ENCODE results near the gene CEP152.

- no peak for TF ChIP-seq ELK1 (IDR thresholded peaks at IDR 0.05; ENCODE audit: low read depth, low read length)
- no peak for TF ChIP-seq YY1 (IDR thresholded peaks at IDR 0.05; ENCODE audit: low read depth, low read length)
- no peak for TF ChIP-seq RAD21 (IDR thresholded peaks at IDR 0.05; ENCODE audit: insufficient read depth, low read depth, low read length)
- no peak for TF ChIP-seq CTCF (IDR thresholded peaks at IDR 0.05 in 2 of 3, conservative IDR thresholded peaks at IDR 0.05 in 1 of 3; ENCODE audit: control insufficient read depth in 2 of 3, extremely low read depth in 1 of 3, insufficient read depth in 1 of 3, low read depth in 3 of 3, low read length in 3 of 3)
- no peak for TF ChIP-seq POLR2AphosphoS5 (IDR thresholded peaks at IDR 0.05; ENCODE audit: low read length)
- TF ChIP-seq PKNOX1 (IDR thresholded peaks at IDR 0.05): no peak
- no peak for TF ChIP-seq SUZ12 (IDR thresholded peaks at IDR 0.05; ENCODE audit: unreplicated experiment)
These were observed 44.7 kb downstream of the CEP152 start for GRCh38 chr15:48766196-48766595.
